Bronchial epithelial cell (primary cell): ENCODE data around the gene USP14. TPM values are rescaled to one million over a fixed set of nuclear protein-coding genes. Genes with fewer than 3 reads are reported as not detected.
A peak's percentile ranks its signal among the peaks of the same experiment; 100 is the strongest.

Experiments used
- DNase-seq: peaks from one replicate; pipeline ENCODE4 v3.0.0-alpha.2; 2010; ENCODE audit warnings: low read depth
- FAIRE-seq: peaks from 2 replicates; lab custom pipeline; 2011; peaks lifted over from hg19 to GRCh38; lab: Jason Lieb, UNC
- H3K27me3 ChIP-seq: 2 replicates; pipeline ENCODE4 v1.5.1; 2011; ENCODE audit warnings: low read length; ENCODE audit not compliant: control insufficient read depth, insufficient read depth
- H3K36me3 ChIP-seq: 2 replicates; pipeline ENCODE4 v1.5.1; 2011; ENCODE audit warnings: low read length; ENCODE audit not compliant: control insufficient read depth, insufficient read depth
- H3K4me3 ChIP-seq: 2 replicates; pipeline ENCODE4 v1.5.1; 2011; ENCODE audit warnings: mild to moderate bottlenecking, low read depth, low read length, control low read depth
- total RNA-seq: library from RNA; depleted of rRNA; stranded (reverse); fragments of >200 nt; gene quantifications from 2 replicates; pipeline ENCODE4 v1.2.1, GENCODE V29; 2014
- TF ChIP-seq, protein P1 (sequence below): IDR thresholded peaks from 2 replicates; pipeline ENCODE4 v1.5.1; 2011; ENCODE audit warnings: mild to moderate bottlenecking, moderate library complexity, low read length, control low read depth, inconsistent platforms; ENCODE audit not compliant: insufficient read depth, severe bottlenecking

Gene USP14
- total RNA-seq, 1 donor from 2014 or later, result 20.8 TPM

DNA sequence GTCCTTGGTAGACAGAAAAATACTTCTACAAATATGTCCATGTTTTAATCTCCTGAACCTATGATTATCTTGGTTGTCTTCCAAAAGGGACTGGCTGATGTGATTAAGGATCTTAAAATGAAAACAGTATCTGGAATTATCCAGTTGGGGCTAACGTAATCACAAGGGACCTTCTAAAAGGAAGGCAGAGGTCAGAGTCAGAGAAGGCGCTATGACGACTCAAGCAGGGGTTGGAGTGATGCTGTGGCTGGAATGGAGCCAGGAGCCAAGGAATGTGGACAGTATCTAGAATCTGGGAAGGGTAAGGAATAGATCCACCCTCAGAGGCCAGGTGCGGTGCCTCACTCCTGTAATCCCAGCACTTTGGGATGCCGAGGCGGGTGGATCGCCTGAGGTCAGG, 4.2 kb upstream of the USP14 start:
- no peak overlapping the region for H3K4me3 ChIP-seq
- H3K36me3 ChIP-seq, result no peaks in the 10 kb centered on the region
- no peaks in the 10 kb centered on the region for H3K27me3 ChIP-seq
- FAIRE-seq (no peak), DNase-seq (no peak)
- TF ChIP-seq, protein P1, sequence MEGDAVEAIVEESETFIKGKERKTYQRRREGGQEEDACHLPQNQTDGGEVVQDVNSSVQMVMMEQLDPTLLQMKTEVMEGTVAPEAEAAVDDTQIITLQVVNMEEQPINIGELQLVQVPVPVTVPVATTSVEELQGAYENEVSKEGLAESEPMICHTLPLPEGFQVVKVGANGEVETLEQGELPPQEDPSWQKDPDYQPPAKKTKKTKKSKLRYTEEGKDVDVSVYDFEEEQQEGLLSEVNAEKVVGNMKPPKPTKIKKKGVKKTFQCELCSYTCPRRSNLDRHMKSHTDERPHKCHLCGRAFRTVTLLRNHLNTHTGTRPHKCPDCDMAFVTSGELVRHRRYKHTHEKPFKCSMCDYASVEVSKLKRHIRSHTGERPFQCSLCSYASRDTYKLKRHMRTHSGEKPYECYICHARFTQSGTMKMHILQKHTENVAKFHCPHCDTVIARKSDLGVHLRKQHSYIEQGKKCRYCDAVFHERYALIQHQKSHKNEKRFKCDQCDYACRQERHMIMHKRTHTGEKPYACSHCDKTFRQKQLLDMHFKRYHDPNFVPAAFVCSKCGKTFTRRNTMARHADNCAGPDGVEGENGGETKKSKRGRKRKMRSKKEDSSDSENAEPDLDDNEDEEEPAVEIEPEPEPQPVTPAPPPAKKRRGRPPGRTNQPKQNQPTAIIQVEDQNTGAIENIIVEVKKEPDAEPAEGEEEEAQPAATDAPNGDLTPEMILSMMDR, result no peak

DNA sequence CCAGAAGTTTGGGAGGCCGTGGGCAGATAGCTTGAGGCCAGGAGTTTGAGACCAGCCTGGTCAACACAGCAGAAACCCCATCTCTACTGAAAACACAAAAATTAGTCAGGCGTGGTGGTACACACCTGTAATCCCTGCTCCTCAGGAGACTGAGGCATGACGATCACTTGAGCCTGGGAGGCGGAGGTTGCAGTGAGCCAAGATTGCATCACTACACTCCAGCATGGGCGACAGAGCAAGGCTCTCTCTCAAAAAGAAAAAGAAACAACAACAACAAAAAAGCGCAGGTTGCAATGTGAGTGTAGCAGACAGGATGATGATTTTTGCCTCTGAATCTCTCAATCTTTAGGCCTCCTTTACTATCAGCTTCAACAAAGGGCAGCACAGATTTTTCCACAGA, 2.7 kb upstream of the USP14 start:
- no peak for FAIRE-seq
- TF ChIP-seq, protein P1, result no peak

DNA sequence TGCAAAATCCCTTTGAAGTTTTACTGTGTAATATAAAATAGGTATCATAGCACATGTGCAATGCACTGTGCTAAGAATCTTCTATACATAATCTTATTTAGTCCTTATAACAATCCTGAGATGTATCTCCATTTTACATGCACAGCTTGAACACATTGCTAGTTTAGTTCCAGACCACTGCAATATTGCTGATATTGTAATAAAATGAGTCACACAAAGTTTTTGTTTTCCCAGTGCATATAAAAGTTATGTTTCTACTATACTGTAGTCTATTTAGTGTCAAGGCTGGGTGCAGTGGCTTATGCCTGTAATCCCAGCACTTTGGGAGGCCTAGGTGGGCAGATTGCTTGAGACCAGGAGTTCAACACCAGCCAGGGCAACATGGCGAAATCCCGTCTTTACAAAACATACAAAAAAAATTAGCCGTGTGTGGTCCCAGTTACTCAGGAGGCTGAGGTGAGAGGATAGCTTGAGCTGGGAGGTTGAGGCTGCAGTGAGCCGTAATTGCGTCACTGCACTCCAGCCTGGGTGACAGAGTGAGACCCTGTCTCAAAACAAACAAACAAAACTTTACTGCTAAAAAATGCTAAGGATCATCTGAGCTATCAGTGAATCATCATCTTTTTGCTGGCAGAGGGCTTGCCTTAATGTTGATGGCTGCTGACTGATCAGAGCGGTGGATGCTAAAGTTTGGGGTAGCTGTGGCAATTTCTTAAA, 1.7 kb upstream of the USP14 start:
- no peaks in the 10 kb centered on the region for H3K27me3 ChIP-seq
- H3K36me3 ChIP-seq, result no peaks in the 10 kb centered on the region
- no peak overlapping the region for H3K4me3 ChIP-seq
- TF ChIP-seq, protein P1, result no peak
- DNase-seq (no peak), FAIRE-seq (no peak)

More for the DNA sequence above, 2.7 kb upstream of the USP14 start:
- DNase-seq, result no peak
- no peaks in the 10 kb centered on the region for H3K27me3 ChIP-seq
- H3K36me3 ChIP-seq, result no peaks in the 10 kb centered on the region
- H3K4me3 ChIP-seq, result no peak overlapping the region

GRCh38 chr18:159037-159652, 788 bp downstream of the USP14 start:
- no peaks in the 10 kb centered on the region for H3K27me3 ChIP-seq
- peak; percentile 22 for DNase-seq
- TF ChIP-seq, protein P1, result no peak
- no peak for FAIRE-seq
- H3K36me3 ChIP-seq, result no peaks in the 10 kb centered on the region
- H3K4me3 ChIP-seq, result peak overlapping the region; percentile 74

GRCh38 chr18:159933-160332, 1.6 kb downstream of the USP14 start:
- TF ChIP-seq, protein P1, result no peak
- no peak overlapping the region for H3K4me3 ChIP-seq
- FAIRE-seq (no peak), DNase-seq (no peak)
- no peaks in the 10 kb centered on the region for H3K27me3 ChIP-seq
- H3K36me3 ChIP-seq, result peaks cover under 1% of the 10 kb centered on the region
